Neural progenitor cell (in vitro differentiated cells): Measurements from ENCODE around the gene RPL26.
A peak's percentile ranks its signal among the peaks of the same experiment; 100 is the strongest.

ENCODE experiments used
- EZH2 ChIP-seq: fragments of 200-600 bp; sonication (generic); IDR thresholded peaks from 2 replicates; pipeline ENCODE4 v1.6.1; 2017; ENCODE audit warnings: antibody characterized with exemption, mild to moderate bottlenecking, moderate library complexity
- EZH2phosphoT487 ChIP-seq: fragments of 200-600 bp; sonication (generic); IDR thresholded peaks from 2 replicates; pipeline ENCODE4 v1.6.1; 2017; ENCODE audit warnings: antibody characterized with exemption
- TF ChIP-seq, protein P1 (sequence below): fragments of 200-600 bp; sonication (generic); IDR thresholded peaks from 2 replicates; pipeline ENCODE4 v1.5.1; 2017; ENCODE audit warnings: antibody characterized with exemption, mild to moderate bottlenecking

DNA sequence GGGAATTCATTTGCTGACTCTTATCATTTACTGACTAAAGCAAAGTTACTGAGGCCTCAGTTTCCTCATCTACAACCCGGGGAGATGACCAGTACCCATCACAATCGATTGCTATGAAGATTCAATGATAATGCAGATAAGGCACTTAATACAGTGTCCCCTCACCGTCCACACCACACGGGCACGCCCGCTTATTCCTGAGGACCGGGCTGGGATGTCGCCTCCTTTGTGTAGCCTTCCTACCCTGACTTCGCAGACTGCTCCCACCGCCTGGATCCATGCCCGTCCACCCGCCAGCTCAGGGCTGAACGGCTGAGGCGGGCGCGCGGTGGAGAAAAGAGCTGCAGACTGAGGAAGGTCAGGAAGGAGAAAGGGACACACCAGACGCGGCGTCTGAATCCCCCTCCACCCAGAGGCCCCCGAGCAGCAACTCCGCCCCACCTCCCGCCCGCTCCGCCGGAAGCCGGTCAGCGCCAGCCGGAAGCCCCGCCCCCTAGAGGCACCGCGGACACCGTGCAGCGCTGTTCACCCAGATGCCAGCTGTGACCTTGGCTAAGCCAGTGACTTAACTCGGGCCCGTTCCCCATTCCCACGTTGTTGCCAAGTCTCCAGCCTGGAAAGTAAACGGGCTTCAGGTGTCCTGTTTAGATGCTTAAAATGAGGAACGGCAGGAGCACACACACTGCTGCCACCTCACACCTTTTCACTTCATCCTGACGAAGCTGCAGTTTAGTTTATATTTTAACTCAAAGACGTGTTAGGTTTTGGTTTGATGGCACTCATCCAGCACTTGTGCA is 6.5 kb downstream of the RPL26 start, which contains the start of gene KRABD2:
- TF ChIP-seq, protein P1, sequence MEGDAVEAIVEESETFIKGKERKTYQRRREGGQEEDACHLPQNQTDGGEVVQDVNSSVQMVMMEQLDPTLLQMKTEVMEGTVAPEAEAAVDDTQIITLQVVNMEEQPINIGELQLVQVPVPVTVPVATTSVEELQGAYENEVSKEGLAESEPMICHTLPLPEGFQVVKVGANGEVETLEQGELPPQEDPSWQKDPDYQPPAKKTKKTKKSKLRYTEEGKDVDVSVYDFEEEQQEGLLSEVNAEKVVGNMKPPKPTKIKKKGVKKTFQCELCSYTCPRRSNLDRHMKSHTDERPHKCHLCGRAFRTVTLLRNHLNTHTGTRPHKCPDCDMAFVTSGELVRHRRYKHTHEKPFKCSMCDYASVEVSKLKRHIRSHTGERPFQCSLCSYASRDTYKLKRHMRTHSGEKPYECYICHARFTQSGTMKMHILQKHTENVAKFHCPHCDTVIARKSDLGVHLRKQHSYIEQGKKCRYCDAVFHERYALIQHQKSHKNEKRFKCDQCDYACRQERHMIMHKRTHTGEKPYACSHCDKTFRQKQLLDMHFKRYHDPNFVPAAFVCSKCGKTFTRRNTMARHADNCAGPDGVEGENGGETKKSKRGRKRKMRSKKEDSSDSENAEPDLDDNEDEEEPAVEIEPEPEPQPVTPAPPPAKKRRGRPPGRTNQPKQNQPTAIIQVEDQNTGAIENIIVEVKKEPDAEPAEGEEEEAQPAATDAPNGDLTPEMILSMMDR: peak; percentile 68
- no peak for TF ChIP-seq EZH2
- TF ChIP-seq EZH2phosphoT487: no peak
